Lung (tissue), 12 donors: ENCODE data around the gene PGAM2. TPM values are rescaled to one million over a fixed set of nuclear protein-coding genes. Genes with fewer than 3 reads are reported as not detected.

ENCODE experiments used
- ATAC-seq: fragments of 200-7000 bp; cut with Tn5 transposase; one replicate; pipeline ENCODE4 v1.9.1; 2020; ENCODE audit warnings: moderate number of reproducible peaks; ENCODE audit not compliant: insufficient read depth, low FRiP score
- DNase-seq, 3 donors: peaks; one replicate each; pipeline ENCODE4 v3.0.0-alpha.2; 2013 to 2017
- H3K27ac ChIP-seq, 2 donors: one replicate each; pipeline ENCODE4 v1.5.1; 2013; ENCODE audit warnings: mild to moderate bottlenecking in 2 of 2, moderate library complexity in 2 of 2, control low read depth in 1 of 2, inconsistent platforms in 1 of 2, low read depth in 1 of 2, low read length in 1 of 2
- H3K27me3 ChIP-seq, 3 donors: one replicate each; pipeline ENCODE4 v1.5.1; 2013; ENCODE audit warnings: low read length in 2 of 3; ENCODE audit not compliant: control insufficient read depth in 3 of 3, insufficient read depth in 3 of 3
- H3K36me3 ChIP-seq, 4 donors: one replicate each; pipeline ENCODE4 v1.5.1; 2013; ENCODE audit warnings: low read length in 4 of 4, mild to moderate bottlenecking in 1 of 4, moderate library complexity in 1 of 4; ENCODE audit not compliant: control insufficient read depth in 4 of 4, insufficient read depth in 4 of 4
- H3K4me1 ChIP-seq, 5 donors: one replicate each; pipeline ENCODE4 v1.5.1; 2013; ENCODE audit warnings: low read length in 5 of 5, mild to moderate bottlenecking in 2 of 5, moderate library complexity in 1 of 5; ENCODE audit not compliant: control insufficient read depth in 5 of 5, insufficient read depth in 5 of 5
- H3K4me3 ChIP-seq: one replicate; pipeline ENCODE4 v1.5.1; 2013; ENCODE audit warnings: mild to moderate bottlenecking, control low read depth, moderate library complexity
- H3K9ac ChIP-seq, 2 donors: one replicate each; pipeline ENCODE4 v1.5.1; 2013; ENCODE audit warnings: low read length in 2 of 2, control low read depth in 1 of 2; ENCODE audit not compliant: insufficient read depth in 1 of 2
- H3K9me3 ChIP-seq, 4 donors: one replicate each; pipeline ENCODE4 v1.5.1; 2013; ENCODE audit warnings: low read length in 3 of 4, mild to moderate bottlenecking in 1 of 4, moderate library complexity in 1 of 4; ENCODE audit not compliant: control insufficient read depth in 4 of 4, insufficient read depth in 3 of 4
- whole genome bisulfite sequencing, 2 donors: extraction: QIAGEN DNeasy Blood & Tissue Kit; methylation state at CpG; one replicate each; pipeline ENCODE4 v1.1.7; 2013; 5-methylcytosine and 5-hydroxymethylcytosine counted together
- polyA plus RNA-seq, 2 donors: library from polyadenylated mRNA; stranded (reverse); fragments of 200-250 nt; gene quantifications; one replicate each; pipeline ENCODE4 v1.2.1, GENCODE V29; 2013
- total RNA-seq, 2 donors: library from RNA; depleted of rRNA in 1 of 2; stranded (reverse); fragments of >200 nt in 1 of 2; gene quantifications; one replicate each; pipeline ENCODE4 v1.2.1, GENCODE V29; 2014 to 2021
- TF ChIP-seq, protein P1 (sequence below): IDR thresholded peaks from 2 replicates; pipeline ENCODE4 v1.5.1; 2012; ENCODE audit warnings: mild to moderate bottlenecking; ENCODE audit errors: control extremely low read depth, extremely low read depth
- donor health status: control.
- donor health status: control.
- donor health status: Bipolar disorder and iron deficiency.
- donor health status: healthy.
- donor health status: DM: yes; HTN: yes; CAD: no.

Gene PGAM2
- total and polyA plus RNA-seq, 4 donors: 0.63 to 0.85 (median 0.83) TPM; not detected in 1

DNA sequence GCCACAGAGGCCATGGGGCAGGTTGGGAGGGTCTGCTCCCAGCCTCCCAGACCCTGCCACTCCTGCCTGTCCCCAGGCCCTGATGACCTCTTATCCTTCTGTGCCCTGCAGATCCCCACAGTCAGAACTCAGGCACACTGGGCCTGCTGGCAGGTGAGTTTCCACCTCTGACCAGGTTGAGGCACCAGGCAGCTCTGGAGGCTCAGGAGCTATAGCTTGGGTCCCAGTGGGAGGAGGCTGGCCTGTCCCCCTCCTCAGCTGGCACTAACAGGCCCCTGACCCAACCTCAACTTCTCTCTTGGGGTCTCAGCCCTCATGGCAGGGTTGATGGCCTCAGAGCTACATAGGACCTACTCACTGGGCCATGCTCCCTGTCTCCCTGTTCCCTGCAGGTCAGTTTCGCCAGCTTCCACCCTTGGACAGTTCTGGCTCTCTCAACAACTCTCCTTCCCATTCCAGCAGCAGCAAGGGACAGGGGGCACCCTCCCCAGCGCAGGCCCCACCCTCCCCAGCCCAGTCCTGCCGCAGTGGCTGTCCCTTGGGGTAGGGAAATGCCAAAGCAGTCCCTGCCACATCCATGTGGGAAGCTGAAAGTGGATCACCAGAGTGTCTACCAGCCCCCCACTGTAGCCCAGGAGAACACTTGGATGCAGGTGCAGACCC lies 36.1 kb upstream of the PGAM2 start:
- DNase-seq (no peak), ATAC-seq (no peak)
- H3K36me3 ChIP-seq: no peaks in the 10 kb centered on the region
- H3K9me3 ChIP-seq: no peaks in the 10 kb centered on the region
- no peaks in the 10 kb centered on the region for H3K27me3 ChIP-seq
- H3K4me3 ChIP-seq: no peak overlapping the region
- peak overlapping the region; percentile 7 to 55 for H3K27ac ChIP-seq
- TF ChIP-seq, protein P1, sequence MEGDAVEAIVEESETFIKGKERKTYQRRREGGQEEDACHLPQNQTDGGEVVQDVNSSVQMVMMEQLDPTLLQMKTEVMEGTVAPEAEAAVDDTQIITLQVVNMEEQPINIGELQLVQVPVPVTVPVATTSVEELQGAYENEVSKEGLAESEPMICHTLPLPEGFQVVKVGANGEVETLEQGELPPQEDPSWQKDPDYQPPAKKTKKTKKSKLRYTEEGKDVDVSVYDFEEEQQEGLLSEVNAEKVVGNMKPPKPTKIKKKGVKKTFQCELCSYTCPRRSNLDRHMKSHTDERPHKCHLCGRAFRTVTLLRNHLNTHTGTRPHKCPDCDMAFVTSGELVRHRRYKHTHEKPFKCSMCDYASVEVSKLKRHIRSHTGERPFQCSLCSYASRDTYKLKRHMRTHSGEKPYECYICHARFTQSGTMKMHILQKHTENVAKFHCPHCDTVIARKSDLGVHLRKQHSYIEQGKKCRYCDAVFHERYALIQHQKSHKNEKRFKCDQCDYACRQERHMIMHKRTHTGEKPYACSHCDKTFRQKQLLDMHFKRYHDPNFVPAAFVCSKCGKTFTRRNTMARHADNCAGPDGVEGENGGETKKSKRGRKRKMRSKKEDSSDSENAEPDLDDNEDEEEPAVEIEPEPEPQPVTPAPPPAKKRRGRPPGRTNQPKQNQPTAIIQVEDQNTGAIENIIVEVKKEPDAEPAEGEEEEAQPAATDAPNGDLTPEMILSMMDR: no peak
- peaks cover 0 to 27% (median 3%) of the 10 kb centered on the region in 5 donors for H3K4me1 ChIP-seq
- 86 to 96% methylated on average over 3 of the region's 3 CpGs for WGBS, 2 donors
- peak overlapping the region in 1 of 2 donors; percentile 5 for H3K9ac ChIP-seq

DNA sequence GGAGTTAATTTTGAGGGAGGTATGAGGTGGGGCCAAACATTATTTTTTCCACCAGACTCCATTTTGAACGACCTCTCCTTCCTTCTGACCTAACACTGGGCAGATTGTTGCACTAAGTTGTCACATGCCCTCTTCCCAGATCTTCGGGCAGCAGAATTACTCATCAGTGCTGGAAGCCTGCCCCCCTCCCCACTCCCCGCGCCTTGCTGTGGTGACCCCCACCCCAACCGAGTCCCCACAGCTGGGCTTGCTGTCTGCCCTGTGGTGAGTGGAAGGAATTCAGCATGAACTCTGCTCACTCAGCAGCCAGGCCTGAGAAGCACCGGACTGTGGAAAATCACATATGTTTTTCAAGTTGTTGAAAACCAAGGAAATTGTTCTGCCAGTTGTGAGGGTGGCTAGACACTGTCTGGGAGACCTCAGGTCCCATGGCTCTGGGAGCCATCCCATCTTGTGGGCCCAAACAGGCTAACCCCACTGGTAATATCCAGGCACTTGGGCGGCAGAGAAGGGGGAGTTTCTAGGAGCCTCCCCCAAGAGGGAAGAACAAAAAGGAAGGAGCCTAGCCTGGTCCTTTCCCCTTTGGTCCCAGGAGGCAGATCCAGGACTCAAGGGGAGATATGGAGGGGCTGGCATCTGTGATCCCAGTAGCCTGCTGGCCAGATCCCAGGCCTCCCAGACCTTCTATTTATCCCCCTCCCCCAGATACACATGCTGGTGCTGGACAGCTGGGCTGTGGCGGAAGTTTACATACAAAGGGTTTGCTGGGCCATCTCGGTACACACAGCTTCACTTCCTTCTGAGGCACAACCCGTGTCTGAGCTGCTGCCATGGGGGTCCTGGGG lies 35.3 kb upstream of the PGAM2 start:
- no peaks in the 10 kb centered on the region for H3K9me3 ChIP-seq
- H3K36me3 ChIP-seq: no peaks in the 10 kb centered on the region
- TF ChIP-seq, protein P1: no peak
- peaks cover 0 to 26% (median 3%) of the 10 kb centered on the region in 5 donors for H3K4me1 ChIP-seq
- ATAC-seq (no peak), DNase-seq (peak; percentile 37 to 51 (median 38))
- H3K9ac ChIP-seq: peak overlapping the region in 1 of 2 donors; percentile 5
- 66 to 74% methylated on average over 10 of the region's 10 CpGs for WGBS, 2 donors
- no peaks in the 10 kb centered on the region for H3K27me3 ChIP-seq
- H3K4me3 ChIP-seq: no peak overlapping the region
- H3K27ac ChIP-seq: peak overlapping the region in 1 of 2 donors; percentile 4

DNA sequence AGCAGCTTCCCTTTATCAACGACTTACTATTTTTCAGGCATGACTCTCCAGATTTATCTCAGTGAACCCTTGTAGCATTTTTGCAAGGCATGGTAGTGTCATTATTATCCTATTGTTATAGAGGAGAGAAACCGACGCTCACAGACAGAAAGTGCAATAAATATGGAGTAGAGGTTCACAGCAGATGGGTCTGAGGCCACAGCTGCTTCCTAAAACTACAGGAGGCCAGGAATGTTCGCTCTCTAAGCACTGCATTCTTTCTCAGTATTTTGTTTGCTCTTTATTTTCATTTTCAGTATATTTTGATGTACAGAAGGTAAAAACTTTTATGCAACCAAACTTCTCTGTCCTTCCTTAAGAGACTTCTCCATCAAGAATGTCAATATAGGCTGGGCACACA lies 34.3 kb upstream of the PGAM2 start:
- TF ChIP-seq, protein P1: no peak
- H3K4me1 ChIP-seq: peaks cover 0 to 23% (median 0%) of the 10 kb centered on the region in 5 donors
- ATAC-seq: no peak
- DNase-seq: no peak
- no peaks in the 10 kb centered on the region for H3K9me3 ChIP-seq
- H3K27me3 ChIP-seq: no peaks in the 10 kb centered on the region
- 39 to 51% methylated on average over 4 of the region's 4 CpGs for WGBS, 2 donors
- H3K9ac ChIP-seq: no peak overlapping the region
- H3K36me3 ChIP-seq: no peaks in the 10 kb centered on the region
- no peak overlapping the region for H3K4me3 ChIP-seq
- H3K27ac ChIP-seq: no peak overlapping the region
